Measurements from ENCODE around the gene MMP10. TPM values are rescaled to one million over a fixed set of nuclear protein-coding genes. Genes with fewer than 3 reads are reported as not detected.

MMP10 gene
- total and polyA plus RNA-seq, 2 of the 8 experiments (the other 6 are each of a cell fraction or from before 2014, with no cell fraction given) = 0.03 to 0.17 TPM

GRCh38 chr11:102806296-102806695 is 25.9 kb upstream of the MMP10 start:
- Histone ChIP-seq H3K27me3 (replicated peaks in 1 of 4; ENCODE audit: control insufficient read depth in 3 of 4, extremely low read depth in 1 of 4, insufficient read depth in 3 of 4, low read length in 3 of 4) (no peaks in the 10 kb centered on the region), H2BK120ac (replicated peaks; ENCODE audit: low read depth, low read length) (no peak overlapping the region), H3K4me2 (ENCODE audit: insufficient read depth in 1 of 2, low read depth in 2 of 2, low read length in 2 of 2) (no peak overlapping the region), H3K4me1 (replicated peaks in 1 of 4; ENCODE audit: control insufficient read depth in 3 of 4, insufficient read depth in 4 of 4, low read length in 3 of 4) (no peaks in the 10 kb centered on the region), H3K79me1 (ENCODE audit: low read depth, low read length) (no peaks in the 10 kb centered on the region), H2BK20ac (ENCODE audit: low read length) (no peak overlapping the region), H3K79me2 (ENCODE audit: control insufficient read depth in 1 of 2, insufficient read depth in 2 of 2, low read length in 2 of 2) (no peaks in the 10 kb centered on the region), H3K27ac (ENCODE audit: low read depth, low read length) (no peak overlapping the region), H3K4me3 (ENCODE audit: extremely low read depth in 1 of 4, insufficient read depth in 2 of 4, low read depth in 3 of 4, low read length in 4 of 4) (no peak overlapping the region), H3K23me2 (ENCODE audit: low read depth, low read length) (peaks cover 2% of the 10 kb centered on the region; the same call in 1 of the 2 replicates), H4K20me1 (replicated peaks in 1 of 2; ENCODE audit: control insufficient read depth in 1 of 2, insufficient read depth in 2 of 2, low read length in 2 of 2) (no peaks in the 10 kb centered on the region), H3K9me3 (ENCODE audit: insufficient read depth in 2 of 2, low read depth in 1 of 2, low read length in 1 of 2) (no peaks in the 10 kb centered on the region), H2AFZ (ENCODE audit: low read length) (no peak overlapping the region), H3K23ac (ENCODE audit: insufficient read length) (no peak overlapping the region), H3K36me3 (ENCODE audit: control insufficient read depth in 2 of 4, insufficient read depth in 4 of 4, low read length in 3 of 4) (no peaks in the 10 kb centered on the region), H3K14ac (ENCODE audit: insufficient read length) (no peak overlapping the region), H2BK5ac (ENCODE audit: low read depth, low read length) (no peak overlapping the region), H2BK15ac (ENCODE audit: low read length) (no peak overlapping the region), H3K9ac (replicated peaks in 1 of 4; ENCODE audit: extremely low read depth in 1 of 4, low read depth in 3 of 4, low read length in 3 of 4) (no peak overlapping the region), H2BK12ac (ENCODE audit: low read depth, low read length) (no peak overlapping the region), H3K56ac (replicated peaks; ENCODE audit: insufficient read length, low read depth, low read length) (no peak overlapping the region), H3K18ac (ENCODE audit: extremely low read depth, low read length) (no peak overlapping the region), H4K5ac (ENCODE audit: insufficient read length, low read depth, low read length) (no peak overlapping the region), H3K4ac (replicated peaks; ENCODE audit: insufficient read length, low read depth, low read length) (no peak overlapping the region), H4K91ac (replicated peaks; ENCODE audit: insufficient read length, low read length) (no peak overlapping the region), H4K8ac (ENCODE audit: extremely low read depth, insufficient read depth, low read length) (no peak overlapping the region), H2AK5ac (ENCODE audit: low read depth, low read length) (no peak overlapping the region)
- TF ChIP-seq TEAD4 (IDR thresholded peaks at IDR 0.05; ENCODE audit: low read depth, low read length) = 0 out of 2 replicates have a peak, but pooled peaks have one; percentile 19
- no peak for TF ChIP-seq JUN (IDR thresholded peaks at IDR 0.05; ENCODE audit: low read depth, low read length)
- CTCF ChIA-PET (ENCODE audit: partially characterized antibody) = interaction anchor here (1.0 to 2.5 kb wide), 9 partner anchors 11 to 303 kb away, joined by 4 to 11 read pairs (median 6); partner anchors contain the start of gene DYNC2H1
- WGBS, 2 experiments (ENCODE audit: extremely low coverage in 1 of 2, insufficient coverage in 1 of 2, insufficient read length in 1 of 2, insufficient replicate concordance in 2 of 2, low coverage in 1 of 2, low lambda C conversion rate in 2 of 2, missing lambda C conversion rate in 1 of 2) = 82% methylated on average over 3 of the region's 3 CpGs; no CpG with 5 or more reads in 1 of the 2 experiments
- DNase-seq (ENCODE audit: low read depth in 1 of 2, low spot score in 2 of 2) = no peak
- POLR2A ChIA-PET (ENCODE audit: partially characterized antibody) = interaction anchor here (1.1 kb wide), 1 partner anchor 13 kb away, joined by 4 read pairs; no protein-coding TSS in a partner anchor
- no peak for FAIRE-seq
